ENCODE data around the gene CDIPT.

The CDIPT gene

DNA sequence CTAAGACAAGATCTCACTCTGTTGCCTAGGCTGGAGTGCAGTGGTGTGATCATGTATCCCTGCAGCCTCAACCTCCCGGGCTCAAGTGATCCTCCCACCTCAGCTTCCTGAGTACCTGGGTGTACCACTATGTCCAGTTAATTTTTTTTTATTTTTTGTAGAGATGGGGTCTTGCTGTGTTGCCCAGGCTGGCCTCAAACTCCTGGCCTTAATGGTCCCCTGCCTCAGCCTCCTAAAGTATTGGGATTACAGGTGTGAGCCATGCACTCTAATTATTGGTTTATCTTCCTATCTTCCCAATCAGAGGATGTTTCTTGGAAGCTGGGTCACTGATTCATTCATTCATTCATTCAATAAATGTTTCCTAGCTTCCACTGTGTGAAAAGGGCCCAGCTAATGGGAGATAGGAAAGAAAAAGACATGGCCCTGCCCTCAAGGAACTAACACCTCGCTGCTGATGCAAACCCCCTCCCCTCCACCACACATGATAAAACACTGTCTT lies 45.7 kb upstream of the CDIPT start:
- H3K4me3 Mint-ChIP-seq = no peak overlapping the region
- no peaks in the 10 kb centered on the region for H3K9me3 Mint-ChIP-seq
- H3K36me3 Mint-ChIP-seq (ENCODE audit: low read depth) = peaks cover 11% of the 10 kb centered on the region
- TF ChIP-seq, protein P1, sequence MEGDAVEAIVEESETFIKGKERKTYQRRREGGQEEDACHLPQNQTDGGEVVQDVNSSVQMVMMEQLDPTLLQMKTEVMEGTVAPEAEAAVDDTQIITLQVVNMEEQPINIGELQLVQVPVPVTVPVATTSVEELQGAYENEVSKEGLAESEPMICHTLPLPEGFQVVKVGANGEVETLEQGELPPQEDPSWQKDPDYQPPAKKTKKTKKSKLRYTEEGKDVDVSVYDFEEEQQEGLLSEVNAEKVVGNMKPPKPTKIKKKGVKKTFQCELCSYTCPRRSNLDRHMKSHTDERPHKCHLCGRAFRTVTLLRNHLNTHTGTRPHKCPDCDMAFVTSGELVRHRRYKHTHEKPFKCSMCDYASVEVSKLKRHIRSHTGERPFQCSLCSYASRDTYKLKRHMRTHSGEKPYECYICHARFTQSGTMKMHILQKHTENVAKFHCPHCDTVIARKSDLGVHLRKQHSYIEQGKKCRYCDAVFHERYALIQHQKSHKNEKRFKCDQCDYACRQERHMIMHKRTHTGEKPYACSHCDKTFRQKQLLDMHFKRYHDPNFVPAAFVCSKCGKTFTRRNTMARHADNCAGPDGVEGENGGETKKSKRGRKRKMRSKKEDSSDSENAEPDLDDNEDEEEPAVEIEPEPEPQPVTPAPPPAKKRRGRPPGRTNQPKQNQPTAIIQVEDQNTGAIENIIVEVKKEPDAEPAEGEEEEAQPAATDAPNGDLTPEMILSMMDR (IDR thresholded peaks at IDR 0.05; ENCODE audit: unreplicated experiment in 3 of 3) = no peak
- H3K27me3 Mint-ChIP-seq (ENCODE audit: low read depth) = no peaks in the 10 kb centered on the region
- H3K4me1 Mint-ChIP-seq = no peaks in the 10 kb centered on the region
- H3K27ac Mint-ChIP-seq = no peak overlapping the region

DNA sequence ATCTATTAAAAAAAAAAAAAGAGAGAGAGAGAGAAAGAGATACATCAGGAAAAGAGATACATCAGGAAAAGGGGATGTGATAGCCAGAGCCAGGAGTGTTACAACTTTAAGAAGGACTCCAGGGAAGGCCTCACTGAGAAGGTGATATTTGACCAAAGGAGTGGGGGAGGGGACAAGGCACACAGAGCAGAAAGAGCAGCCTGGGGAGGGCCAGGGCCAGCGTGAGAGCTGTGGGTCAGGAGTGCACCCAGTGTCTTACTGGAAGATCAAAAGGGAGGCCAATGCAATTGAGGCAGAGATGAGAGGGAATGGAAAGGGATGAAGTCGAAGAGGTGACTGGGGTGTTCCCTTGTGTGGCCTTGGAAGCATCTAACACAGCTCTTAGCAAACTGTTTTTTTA lies 44.9 kb upstream of the CDIPT start:
- peaks cover 4% of the 10 kb centered on the region for H3K36me3 Mint-ChIP-seq (ENCODE audit: low read depth)
- TF ChIP-seq, protein P1 (IDR thresholded peaks at IDR 0.05; ENCODE audit: unreplicated experiment in 3 of 3) = no peak

DNA sequence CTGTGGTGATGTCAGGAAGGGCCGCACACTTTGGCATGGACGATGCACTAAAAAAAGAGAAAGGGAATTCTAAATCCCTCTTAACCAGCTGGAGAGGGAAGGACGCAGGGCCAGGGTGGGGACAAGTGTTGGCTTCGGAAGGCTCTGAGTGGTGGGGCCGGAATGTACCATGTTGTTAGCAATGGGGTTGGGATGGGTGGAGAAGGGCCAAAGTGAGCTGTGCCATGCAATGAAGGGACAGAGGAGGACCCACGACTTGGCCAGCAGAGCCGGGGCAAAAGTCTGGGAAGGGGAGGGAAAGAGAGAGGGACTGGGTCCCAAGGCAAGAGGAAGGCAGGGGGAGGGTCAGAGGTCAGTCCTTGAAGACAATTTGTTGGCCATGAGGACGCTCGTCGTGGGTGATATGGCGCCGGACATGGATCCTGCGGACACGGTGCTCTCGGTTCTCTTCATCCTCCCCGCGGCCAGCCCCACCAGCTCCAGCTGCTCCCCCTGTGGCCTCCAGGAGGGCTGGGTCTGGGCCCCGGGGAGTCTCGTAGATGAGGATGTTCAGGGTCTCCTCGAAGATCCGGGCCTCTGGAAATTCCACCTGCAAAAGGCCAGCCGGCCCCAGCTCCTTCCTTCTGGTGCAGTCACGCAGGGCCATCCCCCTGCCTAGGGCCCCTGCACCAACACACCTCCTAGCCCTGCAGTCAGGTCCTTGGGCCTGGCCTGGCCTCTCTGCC lies 43.7 kb upstream of the CDIPT start:
- TF ChIP-seq, protein P1 (IDR thresholded peaks at IDR 0.05; ENCODE audit: unreplicated experiment in 3 of 3) = no peak
- Mint-ChIP-seq H3K27me3 (ENCODE audit: low read depth) (peaks cover 9% of the 10 kb centered on the region), H3K27ac (no peak overlapping the region), H3K4me3 (no peak overlapping the region), H3K4me1 (no peaks in the 10 kb centered on the region), H3K9me3 (no peaks in the 10 kb centered on the region), H3K36me3 (ENCODE audit: low read depth) (no peaks in the 10 kb centered on the region)

More for the DNA sequence above, 44.9 kb upstream of the CDIPT start:
- H3K27me3 Mint-ChIP-seq (ENCODE audit: low read depth) = no peaks in the 10 kb centered on the region
- H3K9me3 Mint-ChIP-seq = no peaks in the 10 kb centered on the region
- H3K4me1 Mint-ChIP-seq = no peaks in the 10 kb centered on the region
- no peak overlapping the region for H3K4me3 Mint-ChIP-seq
- no peak overlapping the region for H3K27ac Mint-ChIP-seq

DNA sequence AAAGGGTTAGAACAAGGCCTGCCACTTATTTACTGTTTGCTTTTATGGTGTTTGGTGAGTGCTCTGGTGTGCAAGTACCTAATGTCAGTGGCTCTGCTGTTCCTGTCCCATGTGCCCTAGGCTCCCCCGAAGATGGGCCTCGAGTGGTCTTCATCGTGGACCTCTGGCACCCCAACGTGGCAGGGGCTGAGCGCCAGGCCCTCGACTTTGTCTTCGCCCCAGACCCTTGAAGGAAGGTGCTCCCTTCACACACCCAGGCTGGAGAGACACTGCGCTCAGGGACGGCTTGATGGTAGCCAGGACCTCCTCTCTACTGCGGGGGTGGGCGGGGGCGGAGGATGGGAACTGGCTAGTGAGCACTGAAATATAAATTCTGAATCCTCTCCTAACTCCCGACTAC lies 42.6 kb upstream of the CDIPT start:
- Mint-ChIP-seq H3K4me3 (no peak overlapping the region), H3K36me3 (ENCODE audit: low read depth) (no peaks in the 10 kb centered on the region)
- TF ChIP-seq, protein P1 (IDR thresholded peaks at IDR 0.05; ENCODE audit: unreplicated experiment in 3 of 3) = no peak

DNA sequence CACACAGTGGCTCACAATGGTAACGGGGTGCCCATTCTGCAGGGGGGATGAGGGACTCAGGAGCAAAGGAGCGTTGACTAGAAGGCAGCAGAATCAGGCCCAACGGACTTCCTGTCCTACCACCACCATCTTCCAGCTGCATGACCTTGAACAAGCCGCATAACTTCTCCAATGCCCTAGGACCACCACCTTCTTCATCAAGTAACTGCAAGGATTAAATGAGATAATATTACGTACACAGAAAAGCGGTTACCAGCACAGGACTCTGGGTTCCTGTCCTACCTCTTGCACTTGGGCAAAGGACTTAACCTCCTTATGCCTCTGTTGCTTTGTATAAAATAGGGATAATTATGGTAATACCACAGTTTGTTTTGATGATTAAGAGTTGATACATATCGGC lies 41.9 kb upstream of the CDIPT start:
- Mint-ChIP-seq H3K36me3 (ENCODE audit: low read depth) (no peaks in the 10 kb centered on the region), H3K27ac (no peak overlapping the region), H3K9me3 (no peaks in the 10 kb centered on the region), H3K4me1 (no peaks in the 10 kb centered on the region), H3K27me3 (ENCODE audit: low read depth) (peaks cover 16% of the 10 kb centered on the region), H3K4me3 (no peak overlapping the region)
- TF ChIP-seq, protein P1 (IDR thresholded peaks at IDR 0.05; ENCODE audit: unreplicated experiment in 3 of 3) = no peak

More for the DNA sequence above, 42.6 kb upstream of the CDIPT start:
- Mint-ChIP-seq H3K4me1 (no peaks in the 10 kb centered on the region), H3K9me3 (no peaks in the 10 kb centered on the region), H3K27ac (no peak overlapping the region), H3K27me3 (ENCODE audit: low read depth) (peaks cover 12% of the 10 kb centered on the region)

DNA sequence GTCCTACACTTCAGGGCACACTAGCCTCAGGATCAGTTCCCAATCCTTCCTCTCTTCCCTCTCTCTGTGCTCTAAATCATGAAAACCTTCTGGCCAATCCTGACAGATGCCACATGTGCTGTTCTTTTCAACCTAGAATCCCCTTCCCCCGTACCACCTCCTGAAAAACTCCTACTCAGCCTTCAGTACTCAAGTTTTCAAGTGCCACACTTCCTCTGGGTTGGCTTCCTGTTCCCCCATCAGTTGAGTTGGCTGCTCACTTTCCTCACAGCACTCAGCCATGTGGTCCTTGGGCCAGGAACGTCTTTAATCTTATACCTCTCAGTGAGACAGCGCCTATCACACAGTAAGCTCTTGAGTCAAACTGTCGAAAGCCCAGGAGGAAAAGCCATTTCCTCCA lies 40.6 kb upstream of the CDIPT start:
- no peak overlapping the region for H3K27ac Mint-ChIP-seq
- H3K27me3 Mint-ChIP-seq (ENCODE audit: low read depth) = peaks cover 25% of the 10 kb centered on the region
- no peaks in the 10 kb centered on the region for H3K9me3 Mint-ChIP-seq
- H3K36me3 Mint-ChIP-seq (ENCODE audit: low read depth) = no peaks in the 10 kb centered on the region
- H3K4me1 Mint-ChIP-seq = peaks cover 2% of the 10 kb centered on the region
- peak overlapping the region; percentile 14 to 56 (median 38) for H3K4me3 Mint-ChIP-seq
- TF ChIP-seq, protein P1 (IDR thresholded peaks at IDR 0.05; ENCODE audit: unreplicated experiment in 3 of 3) = no peak
